NCI-H187 treated with DMSO at 0.1 percent for 48 hours (cell line): ENCODE data around the gene INKA2.
A peak's percentile ranks its signal among the peaks of the same experiment; 100 is the strongest.

ENCODE experiments used
- DNase-seq: peaks from one replicate; lab custom pipeline; 2025; lab: John Stamatoyannopoulos, UW

Gene INKA2

GRCh38 chr1:111739194-111739924, at the start of gene INKA2:
Gene INKA2, minus strand, starts transcription at chr1:111739395. Its CDS starts 153 bp downstream, at chr1:111739242.
- DNase-seq = peak; percentile 51

- no peak for DNase-seq
Observed at GRCh38 chr1:111786669-111787207, 47.5 kb upstream of the INKA2 start.

GRCh38 chr1:111784273-111784901, 45.2 kb upstream of the INKA2 start:
- no peak for DNase-seq

GRCh38 chr1:111779546-111779945, 40.4 kb upstream of the INKA2 start:
- DNase-seq = no peak

- DNase-seq = no peak
Observed at GRCh38 chr1:111778541-111779051, 39.4 kb upstream of the INKA2 start.

- DNase-seq = no peak
Observed at GRCh38 chr1:111778066-111778465, 38.9 kb upstream of the INKA2 start.

- DNase-seq = no peak
Observed at GRCh38 chr1:111777301-111777700, 38.1 kb upstream of the INKA2 start.

- no peak for DNase-seq
Observed at GRCh38 chr1:111776861-111777260, 37.7 kb upstream of the INKA2 start.

GRCh38 chr1:111776391-111776790, 37.2 kb upstream of the INKA2 start:
- DNase-seq = no peak

- DNase-seq = no peak
Observed at GRCh38 chr1:111775966-111776365, 36.8 kb upstream of the INKA2 start.

- DNase-seq = no peak
Observed at GRCh38 chr1:111770916-111771315, 31.7 kb upstream of the INKA2 start.

- no peak for DNase-seq
Observed at GRCh38 chr1:111769517-111770146, 30.4 kb upstream of the INKA2 start.

- no peak for DNase-seq
Observed at GRCh38 chr1:111768625-111769024, 29.4 kb upstream of the INKA2 start.

- no peak for DNase-seq
Observed at GRCh38 chr1:111768023-111768422, 28.8 kb upstream of the INKA2 start.

GRCh38 chr1:111762332-111762731, 23.1 kb upstream of the INKA2 start:
- no peak for DNase-seq

- DNase-seq = no peak
Observed at GRCh38 chr1:111761717-111762116, 22.5 kb upstream of the INKA2 start.

GRCh38 chr1:111758373-111758772, 19.2 kb upstream of the INKA2 start:
- no peak for DNase-seq

GRCh38 chr1:111756124-111756513, 16.9 kb upstream of the INKA2 start:
- no peak for DNase-seq

- peak; percentile 73 for DNase-seq
Observed at GRCh38 chr1:111755331-111756123, 16.3 kb upstream of the INKA2 start, which contains the start of gene DDX20. Gene DDX20, plus strand, starts transcription at chr1:111755901. Its CDS starts 24 bp downstream, at chr1:111755925.

- DNase-seq = no peak
Observed at GRCh38 chr1:111754984-111755330, 15.8 kb upstream of the INKA2 start.

GRCh38 chr1:111751906-111752575, 12.8 kb upstream of the INKA2 start:
- no peak for DNase-seq
